A673 (cell line): ENCODE data around the gene EEFSEC. TPM values are rescaled to one million over a fixed set of nuclear protein-coding genes. Genes with fewer than 3 reads are reported as not detected.

Source experiments
- BruUV-seq: library from RNA; stranded (reverse); fragments of 400-500 nt; replicated peaks from 2 replicates; lab custom pipeline; 2021; lab: Mats Ljungman, UMichigan
- CTCF ChIA-PET: fragments of 300-600 bp; sonication (Branson Sonifier 250); formaldehyde crosslinking; loops from one replicate; lab custom pipeline; 2022; ENCODE audit warnings: antibody characterized with exemption; lab: Charles Lee
- POLR2A ChIA-PET: fragments of 300-600 bp; sonication (Branson Sonifier 250); formaldehyde crosslinking; loops from one replicate; lab custom pipeline; 2022; ENCODE audit warnings: antibody characterized with exemption; ENCODE audit not compliant: low non-redundant PET; lab: Charles Lee
- DNase-seq: peaks from one replicate; pipeline ENCODE4 v3.0.0-alpha.2; 2015; ENCODE audit warnings: low spot score
- H3K27ac ChIP-seq: fragments of 200-600 bp; sonication (generic); 2 replicates; pipeline ENCODE4 v1.5.1; 2016; ENCODE audit warnings: mixed run types, low read depth, mild to moderate bottlenecking, mixed read lengths, antibody characterized with exemption, low read length; ENCODE audit not compliant: poor library complexity, severe bottlenecking
- H3K27me3 ChIP-seq: fragments of 200-600 bp; sonication (generic); replicated peaks from 2 replicates; pipeline ENCODE4 v1.6.1; 2017; ENCODE audit warnings: mixed run types, low read depth, mild to moderate bottlenecking, mixed read lengths, antibody characterized with exemption, low read length; ENCODE audit not compliant: insufficient read depth, poor library complexity
- H3K36me3 ChIP-seq: fragments of 200-600 bp; sonication (generic); 2 replicates; pipeline ENCODE4 v1.6.1; 2016; ENCODE audit warnings: mixed run types, mild to moderate bottlenecking, mixed read lengths, antibody characterized with exemption, low read length; ENCODE audit not compliant: insufficient read depth, poor library complexity, severe bottlenecking
- H3K4me1 ChIP-seq: fragments of 200-600 bp; sonication (generic); 2 replicates; pipeline ENCODE4 v1.6.1; 2017; ENCODE audit warnings: mixed run types, mild to moderate bottlenecking, mixed read lengths, antibody characterized with exemption, low read length; ENCODE audit not compliant: insufficient read depth, poor library complexity, severe bottlenecking
- H3K4me3 ChIP-seq: fragments of 200-600 bp; sonication (generic); 2 replicates; pipeline ENCODE4 v1.5.1; 2016; ENCODE audit warnings: low read depth, mixed run types, mild to moderate bottlenecking, mixed read lengths, low read length; ENCODE audit not compliant: poor library complexity, severe bottlenecking
- H3K9me3 ChIP-seq: fragments of 200-600 bp; sonication (generic); 2 replicates; pipeline ENCODE4 v1.6.1; 2016; ENCODE audit warnings: mixed run types, low read depth, mild to moderate bottlenecking, mixed read lengths, antibody characterized with exemption, low read length; ENCODE audit not compliant: poor library complexity, severe bottlenecking
- EZH2 ChIP-seq: fragments of 200-600 bp; sonication (generic); IDR thresholded peaks from 2 replicates; pipeline ENCODE4 v1.6.1; 2017; ENCODE audit warnings: borderline replicate concordance, low read depth, mild to moderate bottlenecking, mixed read lengths, antibody characterized with exemption, low read length; ENCODE audit not compliant: poor library complexity, severe bottlenecking
- intact Hi-C: fragments of 100-400 bp; cut with micrococcal nuclease; formaldehyde crosslinking; loops from one replicate; pipeline ENCODE4 v1.10.0; 2022; ENCODE audit not compliant: unreplicated experiment
- total RNA-seq: library from RNA; stranded (reverse); gene quantifications from 2 replicates; pipeline ENCODE4 v1.2.3, GENCODE V29; 2021
- TF ChIP-seq, protein P1 (sequence below): fragments of 300-800, 200-600 bp; sonication (generic); conservative IDR thresholded peaks from 2 replicates; pipeline ENCODE4 v1.5.1; 2017; ENCODE audit warnings: low read depth, mild to moderate bottlenecking, antibody characterized with exemption, low read length, moderate library complexity, mixed read lengths

The EEFSEC gene
- total RNA-seq, 1 experiment from 2014 or later, result 19.7 TPM

DNA sequence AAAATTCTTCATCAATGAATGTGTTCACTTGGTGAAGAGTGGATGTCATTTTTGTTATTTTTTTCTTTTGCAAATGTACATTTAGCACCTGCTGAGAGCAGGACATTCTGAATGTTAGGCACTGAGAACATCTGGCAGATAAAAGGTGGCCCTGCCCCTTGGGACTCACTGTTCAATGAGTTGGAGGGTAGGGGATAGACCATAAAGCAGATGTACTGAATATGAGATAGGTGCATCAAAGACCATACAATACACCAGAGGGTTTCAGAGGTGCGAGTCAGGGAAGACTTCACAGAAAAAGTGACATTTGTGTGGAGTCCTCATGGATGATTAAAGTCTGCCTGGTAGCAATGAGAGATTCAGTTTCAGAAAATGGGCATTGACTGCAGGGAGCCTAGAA, 34.2 kb downstream of the EEFSEC start:
- POLR2A ChIA-PET, result no interaction called here

DNA sequence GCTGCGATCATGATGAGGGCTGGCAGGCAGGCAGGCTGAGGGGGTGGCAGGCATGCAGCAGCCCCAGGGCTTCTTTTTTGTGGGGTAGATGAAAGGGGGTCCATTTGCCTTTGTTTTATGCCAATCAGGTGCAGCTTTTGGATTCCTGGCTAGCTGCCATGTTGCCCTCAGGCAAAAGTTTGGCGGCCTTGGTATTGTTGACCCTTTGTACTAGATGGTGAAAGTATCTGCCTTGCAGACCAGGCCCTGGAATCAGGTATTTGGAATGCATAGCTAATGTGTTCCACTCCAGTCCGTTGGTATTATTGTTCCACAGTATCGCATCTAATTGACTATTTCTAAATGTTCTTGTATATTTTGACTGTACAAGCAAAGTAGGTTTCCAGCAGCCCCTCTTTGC, 35.0 kb downstream of the EEFSEC start:
- Histone ChIP-seq H3K4me1 (no peaks in the 10 kb centered on the region), H3K36me3 (no peaks in the 10 kb centered on the region), H3K27ac (no peak overlapping the region), H3K27me3 (no peaks in the 10 kb centered on the region), H3K4me3 (no peak overlapping the region), H3K9me3 (no peaks in the 10 kb centered on the region)
- TF ChIP-seq, protein P1, sequence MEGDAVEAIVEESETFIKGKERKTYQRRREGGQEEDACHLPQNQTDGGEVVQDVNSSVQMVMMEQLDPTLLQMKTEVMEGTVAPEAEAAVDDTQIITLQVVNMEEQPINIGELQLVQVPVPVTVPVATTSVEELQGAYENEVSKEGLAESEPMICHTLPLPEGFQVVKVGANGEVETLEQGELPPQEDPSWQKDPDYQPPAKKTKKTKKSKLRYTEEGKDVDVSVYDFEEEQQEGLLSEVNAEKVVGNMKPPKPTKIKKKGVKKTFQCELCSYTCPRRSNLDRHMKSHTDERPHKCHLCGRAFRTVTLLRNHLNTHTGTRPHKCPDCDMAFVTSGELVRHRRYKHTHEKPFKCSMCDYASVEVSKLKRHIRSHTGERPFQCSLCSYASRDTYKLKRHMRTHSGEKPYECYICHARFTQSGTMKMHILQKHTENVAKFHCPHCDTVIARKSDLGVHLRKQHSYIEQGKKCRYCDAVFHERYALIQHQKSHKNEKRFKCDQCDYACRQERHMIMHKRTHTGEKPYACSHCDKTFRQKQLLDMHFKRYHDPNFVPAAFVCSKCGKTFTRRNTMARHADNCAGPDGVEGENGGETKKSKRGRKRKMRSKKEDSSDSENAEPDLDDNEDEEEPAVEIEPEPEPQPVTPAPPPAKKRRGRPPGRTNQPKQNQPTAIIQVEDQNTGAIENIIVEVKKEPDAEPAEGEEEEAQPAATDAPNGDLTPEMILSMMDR, result no peak
- TF ChIP-seq EZH2, result no peak
- CTCF ChIA-PET, result no interaction called here
- POLR2A ChIA-PET, result no interaction called here
- DNase-seq, result no peak
- BruUV-seq, result no TSS peak
- intact Hi-C loops, result no loop called here

More for the DNA sequence above, 34.2 kb downstream of the EEFSEC start:
- Histone ChIP-seq H3K27me3 (no peaks in the 10 kb centered on the region), H3K4me1 (no peaks in the 10 kb centered on the region), H3K36me3 (no peaks in the 10 kb centered on the region), H3K4me3 (no peak overlapping the region), H3K27ac (no peak overlapping the region), H3K9me3 (no peaks in the 10 kb centered on the region)
- no peak for TF ChIP-seq EZH2
- TF ChIP-seq, protein P1, result no peak
- no peak for DNase-seq
- CTCF ChIA-PET, result no interaction called here
- BruUV-seq, result no TSS peak
- intact Hi-C loops, result no loop called here

DNA sequence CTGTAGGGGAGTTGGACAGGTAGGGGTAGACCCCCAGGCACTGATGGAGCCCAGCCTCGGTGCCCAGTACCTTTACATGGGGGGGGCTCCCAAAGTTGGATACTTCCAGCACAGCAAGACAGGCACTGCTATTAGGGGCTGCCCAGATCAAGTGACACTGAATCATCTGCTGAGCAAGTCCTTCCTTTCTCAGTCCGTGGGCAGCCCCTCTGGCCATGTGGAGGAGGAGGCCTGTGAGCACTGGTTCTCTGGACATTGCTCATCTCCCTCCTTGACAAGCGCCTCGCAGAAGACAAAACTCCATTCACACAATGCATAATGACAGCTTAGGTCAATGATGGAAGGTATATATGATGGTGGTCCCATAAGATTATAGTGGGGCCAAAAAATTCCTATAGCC, 35.7 kb downstream of the EEFSEC start:
- no peak overlapping the region for H3K4me3 ChIP-seq
- no peak for TF ChIP-seq EZH2
- TF ChIP-seq, protein P1, result no peak
- no TSS peak for BruUV-seq
- ChIA-PET CTCF (no interaction called here), POLR2A (no interaction called here)
- H3K9me3 ChIP-seq, result no peaks in the 10 kb centered on the region
- DNase-seq, result no peak
- no peaks in the 10 kb centered on the region for H3K4me1 ChIP-seq
- intact Hi-C loops, result no loop called here
- no peaks in the 10 kb centered on the region for H3K27me3 ChIP-seq
- H3K27ac ChIP-seq, result no peak overlapping the region
- H3K36me3 ChIP-seq, result no peaks in the 10 kb centered on the region
